Measurements from ENCODE around the gene ESR1.
"Not testable (repeated sequence)": the region's sequence is repeated elsewhere in the genome, so short reads cannot be mapped to it uniquely, and the experiment has no call there.

Gene ESR1

GRCh38 chr6:151894426-151894825, 86.9 kb downstream of the ESR1 start:
- not testable (repeated sequence) for DNase-seq (ENCODE audit: low read depth)

- not testable (repeated sequence) for DNase-seq (ENCODE audit: low read depth)
These were observed 91.7 kb downstream of the ESR1 start for GRCh38 chr6:151899221-151899620.

- DNase-seq (ENCODE audit: low read depth): not testable (repeated sequence)
These were observed 92.3 kb downstream of the ESR1 start for GRCh38 chr6:151899796-151900195.

GRCh38 chr6:151900256-151900655, 92.8 kb downstream of the ESR1 start:
- DNase-seq (ENCODE audit: low read depth): no peak

GRCh38 chr6:151901009-151901411, 93.5 kb downstream of the ESR1 start:
- DNase-seq (ENCODE audit: low read depth): no peak

- no peak for DNase-seq (ENCODE audit: low read depth)
These were observed 97.1 kb downstream of the ESR1 start for GRCh38 chr6:151904631-151905030.

GRCh38 chr6:151905072-151905471, 97.6 kb downstream of the ESR1 start:
- no peak for DNase-seq (ENCODE audit: low read depth)

- DNase-seq (ENCODE audit: low read depth): no peak
These were observed 98.4 kb downstream of the ESR1 start for GRCh38 chr6:151905854-151906253.

- DNase-seq (ENCODE audit: low read depth): peak; percentile 13
These were observed 103.9 kb downstream of the ESR1 start for GRCh38 chr6:151911401-151911800.

GRCh38 chr6:151914484-151914883, 107.0 kb downstream of the ESR1 start:
- peak; percentile 81 for DNase-seq (ENCODE audit: low read depth)

GRCh38 chr6:151916075-151916474, 108.6 kb downstream of the ESR1 start:
- peak; percentile 18 for DNase-seq (ENCODE audit: low read depth)

GRCh38 chr6:151916680-151917164, 109.2 kb downstream of the ESR1 start:
- DNase-seq (ENCODE audit: low read depth): peak; percentile 86

- DNase-seq (ENCODE audit: low read depth): no peak
These were observed 110.2 kb downstream of the ESR1 start for GRCh38 chr6:151917531-151918329.

- DNase-seq (ENCODE audit: low read depth): no peak
These were observed 132.8 kb downstream of the ESR1 start for GRCh38 chr6:151940307-151940706.

- peak; percentile 9 for DNase-seq (ENCODE audit: low read depth)
These were observed 140.7 kb downstream of the ESR1 start for GRCh38 chr6:151948002-151948743.

GRCh38 chr6:151958332-151958731, 150.8 kb downstream of the ESR1 start:
- peak; percentile 85 for DNase-seq (ENCODE audit: low read depth)

GRCh38 chr6:151959086-151959485, 151.6 kb downstream of the ESR1 start:
- no peak for DNase-seq (ENCODE audit: low read depth)

- peak; percentile 7 for DNase-seq (ENCODE audit: low read depth)
These were observed 154.3 kb downstream of the ESR1 start for GRCh38 chr6:151961809-151962208.

GRCh38 chr6:151962246-151962846, 154.9 kb downstream of the ESR1 start:
- peak; percentile 23 for DNase-seq (ENCODE audit: low read depth)

GRCh38 chr6:151963001-151963400, 155.5 kb downstream of the ESR1 start:
- no peak for DNase-seq (ENCODE audit: low read depth)

- not testable (repeated sequence) for DNase-seq (ENCODE audit: low read depth)
These were observed 156.9 kb downstream of the ESR1 start for GRCh38 chr6:151964412-151964811.

- no peak for DNase-seq (ENCODE audit: low read depth)
These were observed 166.7 kb downstream of the ESR1 start for GRCh38 chr6:151974061-151974617.
